AG04450 (cell line): ENCODE results near the gene TMEM273. TPM values are rescaled to one million over a fixed set of nuclear protein-coding genes. Genes with fewer than 3 reads are reported as not detected.

Experiments used
- CTCF ChIA-PET: fragments of 300-600, 350-600 bp; formaldehyde crosslinking; extraction: SDS; loops from one replicate; lab custom pipeline; 2022; ENCODE audit warnings: antibody characterized with exemption, inconsistent platforms; lab: Charles Lee
- POLR2A ChIA-PET: fragments of 350-600 bp; formaldehyde crosslinking; extraction: SDS; loops from one replicate; lab custom pipeline; 2021; ENCODE audit warnings: antibody characterized with exemption, inconsistent platforms; lab: Yijun Ruan, JAX
- DNase-seq: peaks from one replicate; pipeline ENCODE4 v3.0.0-alpha.2; 2011; ENCODE audit warnings: low read depth, low spot score
- H3K27ac ChIP-seq: one replicate; pipeline ENCODE4 v1.5.1; 2012; ENCODE audit warnings: low read depth, low read length, control low read depth
- H3K27me3 ChIP-seq: one replicate; pipeline ENCODE4 v1.6.0; 2012; ENCODE audit warnings: low read length; ENCODE audit not compliant: control insufficient read depth, insufficient read depth
- H3K4me3 ChIP-seq: 2 replicates; pipeline ENCODE4 v1.5.1; 2011; ENCODE audit warnings: mild to moderate bottlenecking, low read depth, low read length, control low read depth
- H3K9me3 ChIP-seq: 2 replicates; pipeline ENCODE4 v1.5.1; 2012; ENCODE audit warnings: low read length; ENCODE audit not compliant: control insufficient read depth, insufficient read depth
- CTCF ChIP-seq: IDR thresholded peaks from 2 replicates; pipeline ENCODE4 v1.5.1; 2011; ENCODE audit warnings: low read depth, low read length, control low read depth, inconsistent platforms
- polyA plus RNA-seq: library from polyadenylated mRNA; depleted of rRNA; stranded (reverse); fragments of >200 nt; gene quantifications from 2 replicates; pipeline ENCODE4 v1.2.3, GENCODE V29; 2011

The TMEM273 gene
- polyA plus RNA-seq, 1 experiment: not detected

DNA sequence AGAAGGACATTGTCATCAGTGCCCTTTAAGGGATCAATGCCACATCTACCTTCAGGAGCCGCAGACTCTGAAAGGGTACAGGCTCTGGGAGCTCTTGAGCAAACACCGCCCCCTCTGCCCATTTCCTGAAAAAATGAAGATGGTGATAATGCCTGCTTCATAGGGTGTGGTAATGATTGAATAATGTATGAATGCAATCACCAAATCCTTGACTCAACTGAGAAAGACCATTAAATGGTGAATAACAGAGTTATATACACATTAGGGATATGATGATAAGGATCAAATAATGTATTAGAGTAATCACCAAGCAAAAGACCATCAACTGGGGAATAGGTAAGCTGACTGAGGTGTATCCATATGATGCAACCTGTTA lies 55.8 kb downstream of the TMEM273 start:
- Histone ChIP-seq H3K9me3 (peaks cover 5% of the 10 kb centered on the region; the same call in 1 of the 2 replicates), H3K4me3 (no peak overlapping the region), H3K27me3 (peaks cover 34% of the 10 kb centered on the region), H3K27ac (no peak overlapping the region)
- ChIA-PET CTCF (no interaction called here), POLR2A (no interaction called here)
- TF ChIP-seq CTCF: no peak
- no peak for DNase-seq

DNA sequence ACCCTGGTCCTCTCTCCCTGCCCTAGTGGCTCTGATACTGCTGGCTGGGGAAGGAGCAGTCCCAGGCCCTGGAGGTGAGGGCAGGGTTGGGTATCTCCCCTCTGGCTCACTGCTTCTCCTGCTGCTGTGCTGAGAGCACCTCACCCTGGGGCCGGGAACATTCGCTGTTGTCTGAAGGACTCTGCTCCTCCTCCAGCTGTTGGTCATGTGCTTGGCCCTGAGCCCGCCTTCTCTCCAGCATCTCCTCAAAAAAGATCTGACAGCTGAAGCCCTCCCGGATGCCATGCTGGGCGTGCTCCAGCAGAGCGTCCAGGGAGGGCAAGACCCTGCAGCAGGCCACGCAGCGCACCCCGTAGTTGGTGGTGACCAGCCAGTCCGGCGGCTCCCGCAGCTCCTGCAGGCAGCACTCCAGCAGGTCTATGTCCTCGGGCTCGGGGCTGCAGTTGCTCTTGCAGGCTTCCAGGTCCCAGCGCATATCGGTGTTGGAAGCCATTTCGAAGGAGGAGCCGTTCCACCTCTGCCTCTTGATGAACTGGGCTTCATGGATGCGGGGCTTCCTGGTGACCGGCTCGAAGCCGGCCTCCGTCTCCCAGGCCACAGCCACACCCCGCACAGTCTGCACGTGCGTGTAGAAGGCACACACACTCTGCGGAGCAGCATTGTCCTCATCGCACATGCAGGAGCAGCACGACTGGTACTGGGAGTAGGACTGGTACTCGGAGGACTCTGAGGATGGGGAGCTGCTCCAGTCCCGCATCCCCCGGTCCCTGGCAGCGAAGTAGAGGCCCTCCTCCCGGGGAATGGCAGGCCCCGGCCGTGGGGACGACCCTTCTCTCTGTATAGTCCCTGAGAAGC lies 56.5 kb downstream of the TMEM273 start:
- H3K27ac ChIP-seq: no peak overlapping the region
- peaks cover 5% of the 10 kb centered on the region; the same call in 1 of the 2 replicates for H3K9me3 ChIP-seq
- no peak overlapping the region for H3K4me3 ChIP-seq
- ChIA-PET POLR2A (no interaction called here), CTCF (no interaction called here)
- TF ChIP-seq CTCF: no peak
- peaks cover 34% of the 10 kb centered on the region for H3K27me3 ChIP-seq
- DNase-seq: no peak

DNA sequence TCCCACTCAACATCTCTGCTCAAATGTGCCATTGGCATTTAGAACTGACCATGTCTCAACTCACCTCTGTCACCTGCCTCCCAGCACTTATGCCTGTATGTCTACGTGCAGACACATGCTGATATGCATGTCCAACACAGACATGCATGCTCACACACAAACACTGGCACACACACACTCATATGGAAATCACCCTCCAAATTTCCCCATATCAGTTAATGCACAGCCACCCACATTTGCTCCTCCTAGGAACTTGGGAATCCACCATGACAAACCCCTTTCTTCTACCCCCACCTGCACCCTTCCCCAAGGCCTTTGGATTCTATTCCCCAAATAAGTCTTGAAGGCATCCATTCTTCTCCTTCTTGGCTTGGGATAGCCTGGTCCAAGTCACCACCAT lies 58.8 kb downstream of the TMEM273 start:
- TF ChIP-seq CTCF: no peak
- H3K9me3 ChIP-seq: peaks cover 5% of the 10 kb centered on the region; the same call in 1 of the 2 replicates
- POLR2A ChIA-PET: no interaction called here
- CTCF ChIA-PET: interaction anchor here (1.1 kb wide), 1 partner anchor 35 kb away, joined by 3 read pairs; no protein-coding TSS in a partner anchor
- no peak for DNase-seq
- H3K4me3 ChIP-seq: no peak overlapping the region
- no peak overlapping the region for H3K27ac ChIP-seq
- peaks cover 34% of the 10 kb centered on the region for H3K27me3 ChIP-seq

- TF ChIP-seq CTCF: no peak
- Histone ChIP-seq H3K9me3 (peaks cover 5% of the 10 kb centered on the region; the same call in 1 of the 2 replicates), H3K4me3 (no peak overlapping the region), H3K27me3 (peaks cover 35% of the 10 kb centered on the region), H3K27ac (no peak overlapping the region)
- ChIA-PET CTCF (no interaction called here), POLR2A (no interaction called here)
- DNase-seq: no peak
These were observed 59.3 kb downstream of the TMEM273 start for GRCh38 chr10:49128854-49129253.
